Activated CD4-positive, alpha-beta memory T cell treated with anti-CD3 and anti-CD28 coated beads, Interleukin-2, amount 10 ng/mL, durations not matched to agents 7 days and 5 days (primary cell): ENCODE measurements around the gene MMP1. TPM values are rescaled to one million over a fixed set of nuclear protein-coding genes. Genes with fewer than 3 reads are reported as not detected.
"Not testable (repeated sequence)": the region's sequence is repeated elsewhere in the genome, so short reads cannot be mapped to it uniquely, and the experiment has no call there.

Experiments
- CTCF ChIA-PET: fragments of 350-600 bp; sonication (Branson Sonifier 250); formaldehyde crosslinking; loops from one replicate; lab custom pipeline; 2021; ENCODE audit warnings: antibody characterized with exemption, inconsistent platforms; lab: Charles Lee
- POLR2A ChIA-PET: fragments of 350-600 bp; sonication (Branson Sonifier 250); formaldehyde crosslinking; loops from one replicate; lab custom pipeline; 2021; ENCODE audit warnings: antibody characterized with exemption; lab: Charles Lee
- DNase-seq: peaks from one replicate; pipeline ENCODE4 v3.0.0-alpha.2; 2020
- H3K27ac Mint-ChIP-seq: one replicate; pipeline ENCODE4 v1.8.0; 2021; ENCODE audit warnings: mild to moderate bottlenecking, mixed read lengths
- H3K27me3 Mint-ChIP-seq: one replicate; pipeline ENCODE4 v1.8.0; 2021; ENCODE audit warnings: mixed read lengths
- H3K36me3 Mint-ChIP-seq: one replicate; pipeline ENCODE4 v1.8.0; 2021; ENCODE audit warnings: low read depth, mixed read lengths
- H3K4me1 Mint-ChIP-seq: one replicate; pipeline ENCODE4 v1.8.0; 2021; ENCODE audit warnings: mixed read lengths
- H3K4me3 Mint-ChIP-seq: one replicate; pipeline ENCODE4 v1.8.0; 2021; ENCODE audit warnings: mild to moderate bottlenecking, mixed read lengths
- H3K9me3 Mint-ChIP-seq: one replicate; pipeline ENCODE4 v1.8.0; 2021; ENCODE audit warnings: mixed read lengths
- total RNA-seq, 2 experiments: library from RNA; stranded (reverse); gene quantifications; one replicate each; pipeline ENCODE4 v1.2.3, GENCODE V29; 2021

MMP1 gene
- total RNA-seq, 2 experiments from 2014 or later = not detected

DNA sequence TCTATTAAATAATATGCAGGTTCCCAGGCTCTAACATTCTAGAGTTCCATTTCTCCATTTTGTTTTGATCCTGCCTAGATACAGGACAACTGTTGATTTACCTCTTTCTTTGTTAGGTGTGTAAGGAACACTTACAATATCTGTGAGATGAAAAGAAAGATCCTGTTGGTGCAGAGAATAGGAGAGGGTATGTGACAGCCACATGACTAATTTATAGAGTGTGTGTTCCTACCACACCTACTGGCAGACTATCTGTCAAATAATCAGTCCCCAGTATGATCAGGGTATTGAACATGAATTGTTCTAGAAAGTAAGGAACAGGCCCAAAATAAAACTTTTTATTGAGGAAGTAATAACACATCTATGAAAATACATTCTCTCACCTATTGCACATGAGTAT lies 27.8 kb downstream of the MMP1 start:
- H3K27ac Mint-ChIP-seq = no peak overlapping the region
- no peak for DNase-seq
- H3K9me3 Mint-ChIP-seq = no peaks in the 10 kb centered on the region
- H3K27me3 Mint-ChIP-seq = peaks cover 16% of the 10 kb centered on the region
- ChIA-PET CTCF (no interaction called here), POLR2A (no interaction called here)
- no peak overlapping the region for H3K4me3 Mint-ChIP-seq
- H3K36me3 Mint-ChIP-seq = no peaks in the 10 kb centered on the region
- H3K4me1 Mint-ChIP-seq = no peaks in the 10 kb centered on the region

DNA sequence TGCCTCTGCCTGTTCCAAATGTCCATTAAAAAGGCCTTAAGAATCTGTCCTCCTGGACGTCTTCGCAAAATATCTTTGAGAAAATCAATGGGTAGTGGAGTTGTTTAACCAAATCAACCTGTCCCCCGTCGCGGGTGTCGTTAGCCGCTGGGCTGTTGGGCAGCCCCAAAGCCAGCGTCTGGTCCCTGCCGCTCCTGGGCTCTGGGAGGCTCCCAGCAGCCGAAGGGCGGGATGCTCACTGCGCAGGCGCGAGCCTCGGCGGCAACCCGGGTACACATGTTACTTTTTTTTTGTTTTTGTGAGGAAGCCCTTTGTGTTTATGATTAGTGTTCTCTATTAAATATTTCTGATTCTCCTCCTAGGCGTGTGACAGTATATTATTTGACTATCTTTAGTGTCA lies 30.2 kb downstream of the MMP1 start:
- Mint-ChIP-seq H3K4me3 (no peak overlapping the region), H3K9me3 (no peaks in the 10 kb centered on the region), H3K27me3 (peaks cover 13% of the 10 kb centered on the region), H3K36me3 (no peaks in the 10 kb centered on the region), H3K4me1 (no peaks in the 10 kb centered on the region), H3K27ac (no peak overlapping the region)
- DNase-seq = no peak
- CTCF ChIA-PET = no interaction called here
- POLR2A ChIA-PET = no interaction called here

- ChIA-PET CTCF (no interaction called here), POLR2A (no interaction called here)
- DNase-seq = no peak
- no peak overlapping the region for H3K27ac Mint-ChIP-seq
- H3K36me3 Mint-ChIP-seq = no peaks in the 10 kb centered on the region
- H3K9me3 Mint-ChIP-seq = no peaks in the 10 kb centered on the region
- H3K27me3 Mint-ChIP-seq = peaks cover 9% of the 10 kb centered on the region
- no peak overlapping the region for H3K4me3 Mint-ChIP-seq
- H3K4me1 Mint-ChIP-seq = peaks cover 2% of the 10 kb centered on the region
These were observed 34.5 kb downstream of the MMP1 start for GRCh38 chr11:102763440-102763839.

DNA sequence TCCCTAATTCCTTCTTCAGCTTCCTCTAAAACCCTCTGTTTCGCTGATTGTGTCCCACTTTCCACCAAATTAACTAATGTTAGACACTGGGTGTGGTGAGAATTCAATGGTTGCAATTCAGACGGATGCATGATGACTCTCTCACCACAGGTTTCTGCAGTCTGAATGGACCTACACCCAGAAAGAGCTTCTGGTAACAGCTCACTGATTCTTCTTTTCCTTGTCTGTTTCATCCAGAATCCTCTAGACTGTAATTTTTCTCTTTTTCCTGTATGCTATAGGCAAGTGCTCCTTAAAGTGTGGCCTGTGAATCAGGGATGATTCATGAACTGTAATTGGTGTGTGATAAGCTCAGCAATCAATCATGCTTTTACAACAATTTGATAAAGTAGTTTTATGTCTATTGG lies 35.6 kb downstream of the MMP1 start:
- Mint-ChIP-seq H3K4me3 (no peak overlapping the region), H3K36me3 (no peaks in the 10 kb centered on the region), H3K27ac (no peak overlapping the region), H3K9me3 (no peaks in the 10 kb centered on the region), H3K4me1 (peaks cover 2% of the 10 kb centered on the region), H3K27me3 (peaks cover 9% of the 10 kb centered on the region)
- POLR2A ChIA-PET = interaction anchor here (0.9 kb wide), 1 partner anchor 10 kb away, joined by 3 read pairs; no protein-coding TSS in a partner anchor
- CTCF ChIA-PET = no interaction called here
- DNase-seq = no peak

GRCh38 chr11:102761646-102762238 lies 36.2 kb downstream of the MMP1 start:
- Mint-ChIP-seq H3K27ac (no peak overlapping the region), H3K4me3 (no peak overlapping the region), H3K27me3 (peaks cover 9% of the 10 kb centered on the region), H3K36me3 (no peaks in the 10 kb centered on the region), H3K4me1 (peaks cover 2% of the 10 kb centered on the region), H3K9me3 (no peaks in the 10 kb centered on the region)
- POLR2A ChIA-PET = no interaction called here
- DNase-seq = no peak
- CTCF ChIA-PET = no interaction called here

DNA sequence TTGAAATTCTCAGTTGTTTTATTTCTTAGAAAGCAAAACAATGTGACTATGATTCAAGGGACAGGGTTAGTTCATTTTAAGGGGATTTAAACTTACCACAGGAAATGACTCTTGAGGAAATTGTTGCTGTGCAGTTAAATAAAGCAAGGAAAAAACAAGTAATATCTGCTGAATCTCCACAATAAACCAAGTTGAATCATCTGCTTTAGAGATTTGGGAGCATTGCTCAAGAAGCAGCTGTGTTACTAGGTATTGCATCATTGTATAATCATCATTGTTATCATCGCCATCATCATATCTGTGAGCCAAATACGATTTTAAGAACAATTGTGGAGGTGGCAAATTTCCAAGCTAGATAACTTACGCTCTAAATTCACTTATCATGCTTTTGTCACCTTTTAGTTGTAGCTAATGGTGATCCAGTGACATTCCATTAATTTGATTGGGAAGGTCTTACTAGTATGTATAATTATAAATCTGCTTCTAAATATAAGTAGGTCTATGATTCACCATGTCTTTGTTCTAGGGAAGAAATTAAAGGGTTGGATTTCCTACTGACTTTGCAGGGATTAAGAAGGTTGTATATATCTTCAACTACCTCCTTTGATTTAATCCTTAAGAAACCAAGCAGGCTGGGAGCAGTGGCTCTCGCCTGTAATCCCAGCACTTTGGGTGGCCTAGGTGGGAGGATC lies 37.5 kb downstream of the MMP1 start:
- no peak overlapping the region for H3K27ac Mint-ChIP-seq
- peaks cover 2% of the 10 kb centered on the region for H3K4me1 Mint-ChIP-seq
- no peak overlapping the region for H3K4me3 Mint-ChIP-seq
- CTCF ChIA-PET = no interaction called here
- POLR2A ChIA-PET = no interaction called here
- H3K27me3 Mint-ChIP-seq = peaks cover 9% of the 10 kb centered on the region
- no peaks in the 10 kb centered on the region for H3K9me3 Mint-ChIP-seq
- DNase-seq = no peak
- no peaks in the 10 kb centered on the region for H3K36me3 Mint-ChIP-seq

DNA sequence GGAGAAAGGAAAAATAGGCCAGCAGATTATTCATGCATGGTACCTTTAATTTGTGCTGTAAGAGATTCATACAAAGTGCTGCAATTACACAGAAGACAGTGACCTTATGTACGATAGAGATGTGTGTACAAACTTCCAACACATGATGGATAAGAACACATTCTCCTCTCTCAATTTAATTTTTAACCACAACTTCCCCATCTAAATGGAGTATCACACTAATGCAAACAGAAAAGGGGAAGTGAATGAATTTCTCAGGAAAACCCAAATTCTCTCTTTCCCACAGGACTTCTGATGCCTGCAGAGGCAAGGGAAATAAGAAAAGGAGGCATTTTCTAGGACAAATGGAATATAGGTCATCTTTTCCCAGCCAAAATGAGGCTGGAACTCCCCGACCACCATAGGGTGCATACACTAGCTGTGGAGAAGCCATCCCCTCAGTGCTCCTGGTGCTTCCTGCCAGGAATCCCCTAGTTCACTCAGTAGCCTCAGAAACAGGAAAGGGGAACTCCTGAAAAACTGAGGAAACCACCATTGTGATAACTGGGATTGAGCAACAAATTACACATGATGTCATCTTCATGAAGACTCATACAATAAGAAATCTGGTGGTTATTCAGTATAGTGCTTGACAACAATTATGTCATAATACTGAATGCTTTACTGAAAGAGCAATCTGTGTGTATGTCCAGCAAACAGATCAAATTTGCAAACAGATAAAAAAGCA lies 40.0 kb downstream of the MMP1 start:
- Mint-ChIP-seq H3K36me3 (no peaks in the 10 kb centered on the region), H3K27ac (no peak overlapping the region), H3K9me3 (no peaks in the 10 kb centered on the region), H3K27me3 (peaks cover 11% of the 10 kb centered on the region), H3K4me3 (no peak overlapping the region), H3K4me1 (peaks cover 2% of the 10 kb centered on the region)
- POLR2A ChIA-PET = no interaction called here
- CTCF ChIA-PET = no interaction called here
- DNase-seq = no peak

- Mint-ChIP-seq H3K9me3 (no peaks in the 10 kb centered on the region), H3K27ac (no peak overlapping the region), H3K4me1 (no peaks in the 10 kb centered on the region), H3K36me3 (no peaks in the 10 kb centered on the region), H3K4me3 (no peak overlapping the region), H3K27me3 (peaks cover 9% of the 10 kb centered on the region)
- no peak for DNase-seq
- ChIA-PET POLR2A (no interaction called here), CTCF (interaction anchor here (1.0 kb wide), 1 partner anchor 18 kb away, joined by 3 read pairs; no protein-coding TSS in a partner anchor)
These were observed 44.7 kb downstream of the MMP1 start for GRCh38 chr11:102753267-102753666.

GRCh38 chr11:102751673-102752072 lies 46.3 kb downstream of the MMP1 start:
- Mint-ChIP-seq H3K4me3 (no peak overlapping the region), H3K27me3 (peaks cover 9% of the 10 kb centered on the region), H3K27ac (no peak overlapping the region), H3K4me1 (no peaks in the 10 kb centered on the region), H3K9me3 (peaks cover 2% of the 10 kb centered on the region), H3K36me3 (no peaks in the 10 kb centered on the region)
- ChIA-PET CTCF (no interaction called here), POLR2A (no interaction called here)
- no peak for DNase-seq

- no peak overlapping the region for H3K27ac Mint-ChIP-seq
- H3K4me1 Mint-ChIP-seq = no peaks in the 10 kb centered on the region
- H3K9me3 Mint-ChIP-seq = peaks cover 2% of the 10 kb centered on the region
- ChIA-PET CTCF (no interaction called here), POLR2A (no interaction called here)
- peaks cover 7% of the 10 kb centered on the region for H3K27me3 Mint-ChIP-seq
- no peak for DNase-seq
- H3K36me3 Mint-ChIP-seq = no peaks in the 10 kb centered on the region
- H3K4me3 Mint-ChIP-seq = no peak overlapping the region
These were observed 48.7 kb downstream of the MMP1 start for GRCh38 chr11:102749101-102749722.

- H3K36me3 Mint-ChIP-seq, H3K4me3 Mint-ChIP-seq, H3K4me1 Mint-ChIP-seq, H3K9me3 Mint-ChIP-seq, H3K27ac Mint-ChIP-seq, POLR2A ChIA-PET, CTCF ChIA-PET, H3K27me3 Mint-ChIP-seq, DNase-seq: not testable (repeated sequence)
These were observed 51.0 kb downstream of the MMP1 start for GRCh38 chr11:102746746-102747578.
